GM19438 (cell line): ENCODE measurements around the gene HMG20A.

Source experiments
- ATAC-seq: cut with Tn5 transposase; IDR thresholded peaks from one replicate; pipeline ENCODE4 v1.9.1; 2021; ENCODE audit warnings: low read depth; ENCODE audit not compliant: unreplicated experiment

Gene HMG20A

GRCh38 chr15:77513226-77513625, 92.5 kb downstream of the HMG20A start:
- ATAC-seq: no peak

GRCh38 chr15:77514641-77515402, 94.1 kb downstream of the HMG20A start:
- ATAC-seq: no peak

- ATAC-seq: no peak
Observed at GRCh38 chr15:77515613-77516012, 94.9 kb downstream of the HMG20A start.

DNA sequence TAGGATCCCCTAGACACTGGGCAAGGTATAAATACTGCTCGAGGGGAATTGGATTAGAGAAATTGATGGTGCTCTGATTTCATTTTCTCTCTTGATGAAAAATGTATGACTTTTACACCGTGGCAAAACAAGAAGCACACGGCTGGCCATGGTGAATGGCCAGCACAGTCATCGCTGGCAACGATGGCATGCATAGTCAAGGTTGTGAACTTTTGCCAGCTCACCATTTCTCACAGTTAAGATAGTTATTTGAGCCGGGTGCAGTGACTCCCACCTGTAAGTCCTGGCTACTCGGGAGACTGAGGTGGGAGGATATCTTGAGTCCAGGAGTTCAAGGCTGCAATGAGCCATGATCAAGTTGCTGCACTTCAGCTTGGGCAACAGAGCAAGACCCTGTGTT, 95.4 kb downstream of the HMG20A start:
- ATAC-seq: no peak

- ATAC-seq: no peak
Observed at GRCh38 chr15:77516786-77517185, 96.1 kb downstream of the HMG20A start.

- no peak for ATAC-seq
Observed at GRCh38 chr15:77517579-77517978, 96.9 kb downstream of the HMG20A start.

DNA sequence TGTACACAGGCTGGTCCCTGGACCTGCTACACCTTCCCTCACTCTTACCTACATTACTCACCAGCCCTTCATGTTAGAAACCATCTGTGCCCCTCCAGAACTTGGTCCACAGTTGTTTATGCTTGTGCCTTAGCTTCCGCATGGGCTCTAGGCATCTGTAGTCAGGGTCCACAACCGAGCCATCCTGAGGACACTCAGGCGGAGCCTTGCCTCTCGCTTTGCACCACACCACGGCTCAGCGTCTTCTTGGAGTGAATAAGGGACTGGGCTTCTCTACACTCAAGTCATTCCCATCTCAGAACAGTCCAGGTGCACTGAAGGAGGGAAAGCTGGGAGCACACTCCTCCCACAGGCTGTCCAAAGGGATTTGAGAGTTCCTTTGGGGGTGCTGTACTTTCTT, 97.8 kb downstream of the HMG20A start:
- ATAC-seq: no peak

GRCh38 chr15:77519540-77519939, 98.9 kb downstream of the HMG20A start:
- no peak for ATAC-seq

GRCh38 chr15:77521206-77521605, 100.5 kb downstream of the HMG20A start:
- no peak for ATAC-seq

- no peak for ATAC-seq
Observed at GRCh38 chr15:77525400-77525811, 104.7 kb downstream of the HMG20A start.

DNA sequence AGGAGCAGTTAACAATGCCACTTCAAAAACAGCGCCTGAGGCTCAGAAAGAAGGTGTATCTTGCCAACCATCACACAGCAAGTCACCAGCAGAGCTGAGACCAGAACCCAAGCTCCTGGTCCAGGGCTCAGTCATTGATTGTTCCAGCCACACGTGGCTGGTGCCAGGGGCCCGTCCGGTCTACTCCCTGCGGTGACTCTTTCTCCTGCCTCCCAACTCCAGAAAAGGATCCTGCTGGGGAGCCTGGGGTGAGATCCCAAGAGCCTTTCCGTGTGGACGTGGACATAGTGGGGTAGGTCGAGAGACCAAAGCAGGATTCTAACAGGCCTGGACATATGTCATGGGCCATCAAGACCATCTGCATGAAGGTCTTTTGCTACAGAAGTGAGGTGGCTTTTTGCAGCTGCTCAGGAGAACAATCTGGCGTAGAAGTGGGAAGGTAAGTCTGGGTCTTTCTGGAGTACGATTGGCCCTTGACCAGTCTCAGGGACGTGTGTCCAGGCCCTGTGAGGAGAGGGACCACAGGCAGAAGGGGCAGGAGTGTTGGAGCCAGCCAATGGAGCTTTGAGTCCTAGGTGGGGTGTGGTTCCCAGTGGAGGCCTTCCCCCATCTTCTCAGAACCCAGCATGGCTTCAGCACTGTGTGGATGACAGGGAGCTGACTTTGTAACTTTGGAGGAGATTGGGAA, 105.4 kb downstream of the HMG20A start:
- ATAC-seq: no peak

DNA sequence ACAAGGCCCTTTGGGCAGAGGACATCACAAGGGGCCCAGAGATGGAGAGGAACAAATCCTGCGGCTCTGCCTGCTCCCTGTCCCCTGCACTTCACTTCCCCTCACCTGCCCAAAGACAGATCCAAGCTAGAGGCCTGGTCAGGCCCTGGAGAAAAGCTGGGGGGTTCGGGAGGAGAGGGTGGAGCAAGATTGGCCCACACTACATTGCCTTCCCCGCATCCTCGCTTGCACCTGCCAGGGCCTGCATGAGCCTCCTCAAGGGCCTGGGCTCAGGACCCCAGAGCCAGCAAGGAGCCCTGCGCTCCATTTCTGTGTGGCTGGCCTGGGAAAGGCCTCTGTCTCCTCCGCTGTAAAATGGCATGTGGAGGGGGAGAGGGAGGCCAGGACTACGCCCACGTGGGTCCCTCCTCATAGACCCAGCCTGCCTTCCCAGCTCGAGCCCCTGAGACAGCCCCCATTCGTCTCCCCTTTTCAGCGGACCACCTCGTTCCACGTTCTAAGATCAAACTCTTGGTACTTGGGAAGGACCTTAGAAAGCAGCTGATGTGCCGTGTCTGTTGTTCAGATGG, 106.0 kb downstream of the HMG20A start:
- ATAC-seq: no peak

DNA sequence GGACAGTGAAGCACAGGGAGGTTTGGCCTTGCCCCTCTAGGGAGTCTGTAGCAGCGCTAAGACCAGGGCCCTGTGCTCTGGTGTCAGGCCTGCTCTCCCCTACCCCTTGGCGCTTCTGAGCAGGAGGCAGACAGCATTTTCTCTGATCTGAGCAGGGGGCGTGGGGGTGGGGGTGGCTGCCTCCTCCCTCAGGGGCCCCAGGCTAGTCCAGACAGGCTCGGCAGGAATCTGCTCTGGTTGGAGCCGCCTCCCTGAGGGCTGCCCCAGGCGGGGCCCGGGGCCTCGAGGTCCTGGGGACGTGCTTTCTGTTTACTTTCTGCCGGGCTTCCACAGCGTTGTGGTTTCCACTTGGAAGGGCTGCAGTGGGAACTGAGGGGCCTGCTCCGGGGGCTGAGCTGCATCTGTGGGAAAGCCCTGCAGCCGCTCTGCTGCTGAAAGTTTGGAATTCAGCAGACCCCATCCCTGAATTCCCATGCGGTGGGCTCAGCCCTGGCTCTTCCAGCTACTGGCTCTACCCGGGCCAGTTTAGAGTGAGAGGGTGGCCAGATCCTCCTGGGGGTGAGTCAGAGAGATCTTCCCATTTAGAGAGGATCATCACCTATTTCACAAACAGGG, 106.6 kb downstream of the HMG20A start:
- no peak for ATAC-seq

- ATAC-seq: no peak
Observed at GRCh38 chr15:77527831-77528231, 107.1 kb downstream of the HMG20A start.

DNA sequence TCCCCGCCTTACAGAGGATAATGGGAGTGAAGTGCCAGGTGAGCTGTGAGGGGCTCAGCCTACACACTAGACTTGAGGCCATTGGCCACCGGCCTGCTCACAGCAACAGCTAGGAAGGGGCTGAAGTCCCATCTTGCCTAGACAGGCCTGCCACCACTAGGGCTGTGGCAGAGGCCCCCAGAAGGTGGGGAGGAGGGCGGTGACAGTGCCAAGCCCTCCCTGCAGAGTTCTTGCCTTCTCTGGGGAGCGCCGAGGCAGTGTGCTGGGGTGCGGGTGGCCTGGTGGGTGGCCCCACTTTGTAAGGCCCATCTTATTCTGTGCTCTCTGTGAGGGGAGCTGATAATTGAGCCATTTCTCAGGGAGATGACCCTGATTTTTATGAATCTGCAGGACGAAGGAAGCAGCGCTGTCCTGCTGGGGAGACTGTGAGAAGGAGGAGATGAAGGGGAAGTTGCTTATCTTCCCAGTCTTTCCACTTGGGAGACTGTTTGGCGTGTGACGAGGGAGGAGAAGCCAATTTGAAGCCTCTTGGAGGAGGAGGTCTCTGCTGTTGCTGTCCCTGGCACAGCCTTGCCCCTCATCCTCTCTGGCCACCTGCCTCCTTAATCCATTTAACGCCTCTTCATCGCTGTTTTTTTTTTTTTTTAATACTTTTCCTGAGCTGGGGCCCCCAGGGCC, 107.7 kb downstream of the HMG20A start:
- no peak for ATAC-seq

GRCh38 chr15:77528968-77529319, 108.3 kb downstream of the HMG20A start:
- ATAC-seq: no peak

DNA sequence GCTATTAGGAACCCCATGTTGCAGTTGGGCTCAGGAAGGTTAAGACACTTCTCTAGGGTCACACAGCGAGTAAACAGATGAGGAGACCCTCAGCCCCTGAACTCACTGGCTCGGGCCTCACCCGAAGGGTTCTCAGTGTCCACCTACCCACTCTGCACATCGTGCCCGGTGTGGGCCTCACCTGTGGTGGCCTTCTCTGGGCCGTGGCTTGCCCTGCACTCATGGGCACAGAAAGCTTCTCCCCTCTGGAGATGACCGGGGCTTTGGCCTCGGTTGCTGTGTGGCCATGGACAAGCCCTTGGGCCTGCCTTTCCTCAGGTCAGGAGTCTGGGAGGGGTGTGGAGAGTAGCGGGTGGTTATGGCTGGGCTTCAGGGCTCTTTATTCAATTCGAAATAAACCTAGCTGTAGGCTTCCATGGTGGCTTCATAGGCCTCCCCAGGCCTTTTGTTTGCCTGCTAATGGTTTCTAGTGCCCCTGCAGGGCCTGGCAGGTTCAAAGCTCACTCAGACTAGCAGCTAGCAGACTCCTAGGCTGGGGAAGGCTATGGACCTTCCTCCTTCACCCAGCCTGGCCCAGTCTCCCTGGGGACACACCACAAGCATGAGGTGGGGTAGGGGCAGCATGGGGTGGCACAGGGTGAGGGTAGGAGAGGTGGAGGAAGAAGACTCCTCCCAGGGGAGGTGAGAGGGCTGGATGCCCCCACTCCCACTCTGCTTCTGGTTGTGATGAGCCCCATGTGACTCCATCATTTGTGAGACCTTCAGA, 108.9 kb downstream of the HMG20A start:
- no peak for ATAC-seq

DNA sequence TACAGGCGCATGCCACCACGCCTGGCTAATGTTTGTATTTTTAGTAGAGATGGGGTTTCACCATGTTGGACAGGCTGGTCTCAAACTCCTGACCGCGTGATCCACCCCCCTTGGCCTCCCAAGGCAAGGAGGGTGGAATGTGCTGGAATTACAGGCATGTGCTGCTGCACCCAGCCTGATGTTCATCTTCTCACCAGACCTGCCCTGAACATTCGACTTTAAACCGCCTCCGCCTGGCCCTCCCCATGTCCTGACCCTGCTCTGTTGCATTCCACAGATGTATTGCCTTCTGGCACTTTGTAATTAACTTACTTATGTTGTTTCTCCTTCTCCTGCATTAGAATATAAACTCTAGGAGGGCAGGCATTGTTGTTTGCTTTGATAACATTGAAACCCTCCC, 109.9 kb downstream of the HMG20A start:
- no peak for ATAC-seq

GRCh38 chr15:77531191-77532000, 110.7 kb downstream of the HMG20A start:
- no peak for ATAC-seq
